Effector memory CD8-positive, alpha-beta T cell (primary cell): ENCODE measurements around the gene NELL1.

Experiments used
- ATAC-seq: fragments of 150-1000 bp; cut with Tn5 transposase; replicated peaks from 2 replicates; pipeline ENCODE4 v1.10.0; 2021; ENCODE audit warnings: mild to moderate bottlenecking, moderate library complexity
- DNase-seq, 3 experiments: peaks; one replicate each; pipeline ENCODE4 v3.0.0; 2021
- H3K27ac Mint-ChIP-seq, 2 donors: one replicate each; pipeline ENCODE4 v1.8.0; 2022; ENCODE audit warnings: mild to moderate bottlenecking in 2 of 2, mixed read lengths in 2 of 2, moderate library complexity in 2 of 2
- H3K27me3 Mint-ChIP-seq, 2 donors: one replicate each; pipeline ENCODE4 v1.8.0; 2022; ENCODE audit warnings: mixed read lengths in 2 of 2
- H3K36me3 Mint-ChIP-seq: one replicate; pipeline ENCODE4 v1.8.0; 2022; ENCODE audit warnings: mild to moderate bottlenecking, moderate library complexity, mixed read lengths; ENCODE audit not compliant: insufficient read depth
- H3K4me1 Mint-ChIP-seq, 2 donors: one replicate each; pipeline ENCODE4 v1.8.0; 2022; ENCODE audit warnings: low read depth in 2 of 2, mixed read lengths in 2 of 2
- H3K4me3 Mint-ChIP-seq, 2 donors: one replicate each; pipeline ENCODE4 v1.8.0; 2022; ENCODE audit warnings: mild to moderate bottlenecking in 2 of 2, mixed read lengths in 2 of 2, moderate library complexity in 2 of 2
- H3K9me3 Mint-ChIP-seq, 2 donors: one replicate each; pipeline ENCODE4 v1.8.0; 2022; ENCODE audit warnings: mixed read lengths in 2 of 2

The NELL1 gene

DNA sequence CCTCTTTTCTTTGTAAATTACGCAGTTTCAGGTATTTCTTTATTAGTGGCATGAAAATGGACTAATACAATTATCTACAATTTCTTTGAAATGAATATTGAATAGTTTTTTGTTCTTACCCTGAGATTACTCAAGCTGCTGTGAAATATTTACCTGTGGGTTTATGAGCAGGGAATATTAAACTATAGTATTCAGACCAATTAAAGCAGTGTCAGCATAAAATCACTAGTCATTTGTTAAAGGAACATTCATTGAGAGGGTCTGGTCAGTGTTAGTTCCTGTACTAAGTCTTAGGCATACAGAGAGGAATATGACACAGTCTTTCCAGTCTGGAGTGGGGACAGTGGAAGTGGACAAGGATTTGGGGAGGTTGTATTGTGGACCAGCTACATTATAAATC, 877.3 kb downstream of the NELL1 start:
- no peak overlapping the region for H3K27ac Mint-ChIP-seq
- H3K27me3 Mint-ChIP-seq = no peaks in the 10 kb centered on the region
- H3K4me3 Mint-ChIP-seq = no peak overlapping the region
- H3K4me1 Mint-ChIP-seq = no peaks in the 10 kb centered on the region
- H3K9me3 Mint-ChIP-seq = peaks cover 5 to 24% of the 10 kb centered on the region in 2 donors
- H3K36me3 Mint-ChIP-seq = peaks cover 2% of the 10 kb centered on the region
- DNase-seq (no peak), ATAC-seq (no peak)

DNA sequence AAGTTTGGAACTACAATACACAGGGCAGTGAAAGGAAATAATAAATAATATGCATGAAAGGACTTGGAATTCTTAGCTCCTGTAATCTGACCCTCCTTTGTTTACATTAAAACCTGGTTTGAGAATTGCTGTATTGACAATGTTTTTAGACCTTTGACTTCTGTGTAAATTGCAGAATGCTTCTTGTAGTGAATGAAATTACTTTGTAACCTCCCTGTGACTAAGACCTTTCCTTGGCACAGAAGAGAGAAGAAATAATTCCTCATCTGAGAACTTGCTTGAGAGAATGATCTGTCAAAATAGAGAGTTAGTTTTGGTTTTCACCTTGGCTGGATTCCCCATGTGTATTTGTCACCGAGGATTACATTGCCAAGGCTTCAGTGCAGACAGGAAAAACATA, 883.5 kb downstream of the NELL1 start:
- H3K9me3 Mint-ChIP-seq = peaks cover 5 to 13% of the 10 kb centered on the region in 2 donors
- H3K27ac Mint-ChIP-seq = no peak overlapping the region
- no peak for DNase-seq
- no peaks in the 10 kb centered on the region for H3K27me3 Mint-ChIP-seq
- no peak overlapping the region for H3K4me3 Mint-ChIP-seq
- no peak for ATAC-seq
- H3K4me1 Mint-ChIP-seq = no peaks in the 10 kb centered on the region
- no peaks in the 10 kb centered on the region for H3K36me3 Mint-ChIP-seq

- H3K27me3 Mint-ChIP-seq = no peaks in the 10 kb centered on the region
- no peak overlapping the region for H3K4me3 Mint-ChIP-seq
- no peaks in the 10 kb centered on the region for H3K36me3 Mint-ChIP-seq
- H3K27ac Mint-ChIP-seq = no peak overlapping the region
- H3K4me1 Mint-ChIP-seq = no peaks in the 10 kb centered on the region
- peaks cover 6 to 10% of the 10 kb centered on the region in 2 donors for H3K9me3 Mint-ChIP-seq
- DNase-seq (no peak), ATAC-seq (no peak)
Measured at GRCh38 chr11:21553795-21554194, 884.4 kb downstream of the NELL1 start.

GRCh38 chr11:21554284-21554683, 884.9 kb downstream of the NELL1 start:
- Mint-ChIP-seq H3K36me3 (no peaks in the 10 kb centered on the region), H3K9me3 (peaks cover 6 to 10% of the 10 kb centered on the region in 2 donors), H3K4me1 (no peaks in the 10 kb centered on the region), H3K27ac (no peak overlapping the region), H3K27me3 (no peaks in the 10 kb centered on the region), H3K4me3 (no peak overlapping the region)
- DNase-seq (no peak), ATAC-seq (no peak)

DNA sequence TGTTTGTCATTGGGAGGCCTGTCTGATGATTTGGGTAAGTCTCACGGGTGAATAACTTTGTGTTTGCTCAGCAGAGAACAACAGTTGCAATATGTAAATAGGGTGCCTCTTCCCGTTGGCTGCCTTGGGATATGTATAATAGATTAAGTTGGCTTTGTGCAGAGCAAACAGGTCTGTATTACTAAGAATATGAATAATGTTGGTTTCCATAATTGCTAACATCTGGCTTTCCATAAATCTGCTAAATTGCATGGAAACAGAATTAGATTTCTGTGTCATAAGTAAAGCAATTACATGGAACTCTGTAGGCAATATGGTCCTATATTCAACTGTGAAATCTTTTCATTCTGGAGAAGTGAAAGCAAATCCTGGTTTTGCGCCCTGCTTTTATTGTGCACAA, 887.5 kb downstream of the NELL1 start:
- H3K4me3 Mint-ChIP-seq = no peak overlapping the region
- no peaks in the 10 kb centered on the region for H3K36me3 Mint-ChIP-seq
- H3K4me1 Mint-ChIP-seq = no peaks in the 10 kb centered on the region
- peaks cover 10 to 14% of the 10 kb centered on the region in 2 donors for H3K9me3 Mint-ChIP-seq
- no peak for DNase-seq
- no peak overlapping the region for H3K27ac Mint-ChIP-seq
- H3K27me3 Mint-ChIP-seq = no peaks in the 10 kb centered on the region
- no peak for ATAC-seq

DNA sequence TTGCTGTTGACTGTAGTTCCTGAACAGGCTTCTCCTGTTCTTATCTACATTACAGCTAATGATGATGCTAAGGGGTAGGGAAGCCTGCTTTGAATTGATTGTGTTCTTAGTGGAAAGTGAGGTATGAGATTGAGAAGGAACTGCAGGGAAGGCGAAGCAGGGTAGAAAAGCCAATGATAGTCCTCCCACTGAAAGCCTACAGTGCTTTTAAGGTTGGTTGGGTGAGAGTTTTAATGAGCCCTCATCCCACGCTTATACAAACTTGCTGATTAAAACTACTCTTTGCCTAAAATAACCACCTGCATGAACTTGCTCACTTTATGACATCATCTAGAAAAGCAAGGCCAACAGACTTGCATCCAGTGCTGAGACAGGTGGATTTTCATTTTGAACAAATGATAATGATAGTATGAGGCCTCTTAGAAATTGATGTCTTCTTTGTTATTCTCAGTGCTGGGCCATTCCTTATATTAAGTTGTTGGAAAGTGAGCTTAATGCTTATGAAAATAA, 891.1 kb downstream of the NELL1 start:
- Mint-ChIP-seq H3K27me3 (no peaks in the 10 kb centered on the region), H3K4me3 (no peak overlapping the region), H3K27ac (no peak overlapping the region), H3K36me3 (no peaks in the 10 kb centered on the region), H3K4me1 (no peaks in the 10 kb centered on the region), H3K9me3 (peaks cover 14 to 22% of the 10 kb centered on the region in 2 donors)
- ATAC-seq = no peak
- DNase-seq = no peak

- no peaks in the 10 kb centered on the region for H3K27me3 Mint-ChIP-seq
- H3K27ac Mint-ChIP-seq = no peak overlapping the region
- no peak for ATAC-seq
- H3K36me3 Mint-ChIP-seq = no peaks in the 10 kb centered on the region
- H3K4me1 Mint-ChIP-seq = no peaks in the 10 kb centered on the region
- H3K9me3 Mint-ChIP-seq = peaks cover 14 to 22% of the 10 kb centered on the region in 2 donors
- no peak overlapping the region for H3K4me3 Mint-ChIP-seq
- no peak for DNase-seq
Measured at GRCh38 chr11:21561581-21561980, 892.2 kb downstream of the NELL1 start.

DNA sequence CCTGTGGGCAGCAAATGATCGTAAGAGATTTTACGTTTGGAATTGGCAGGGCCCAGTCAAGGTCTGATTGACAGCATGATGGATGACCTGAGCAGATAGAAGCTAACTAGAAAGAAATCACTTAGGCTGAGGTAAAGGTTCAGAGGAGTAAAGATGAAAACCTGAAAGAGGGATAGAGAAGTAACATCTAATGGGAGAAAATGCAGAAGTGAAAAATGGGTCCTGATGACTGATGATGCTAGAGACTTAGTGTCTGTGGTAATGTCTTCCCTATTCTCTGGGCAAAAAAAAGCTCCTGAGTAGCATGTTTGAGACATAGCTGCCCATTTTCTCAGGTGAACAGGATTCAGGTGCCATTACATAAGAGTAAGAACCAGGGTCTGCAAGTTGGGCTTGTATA, 894.7 kb downstream of the NELL1 start:
- peaks cover 13 to 22% of the 10 kb centered on the region in 2 donors for H3K9me3 Mint-ChIP-seq
- no peaks in the 10 kb centered on the region for H3K36me3 Mint-ChIP-seq
- ATAC-seq (no peak), DNase-seq (no peak)
- no peaks in the 10 kb centered on the region for H3K4me1 Mint-ChIP-seq
- H3K4me3 Mint-ChIP-seq = no peak overlapping the region
- H3K27me3 Mint-ChIP-seq = no peaks in the 10 kb centered on the region
- no peak overlapping the region for H3K27ac Mint-ChIP-seq

- no peaks in the 10 kb centered on the region for H3K36me3 Mint-ChIP-seq
- H3K4me3 Mint-ChIP-seq = no peak overlapping the region
- no peaks in the 10 kb centered on the region for H3K4me1 Mint-ChIP-seq
- H3K9me3 Mint-ChIP-seq = peaks cover 13 to 22% of the 10 kb centered on the region in 2 donors
- ATAC-seq = no peak
- DNase-seq = no peak
- no peaks in the 10 kb centered on the region for H3K27me3 Mint-ChIP-seq
- no peak overlapping the region for H3K27ac Mint-ChIP-seq
Measured at GRCh38 chr11:21564833-21565682, 895.7 kb downstream of the NELL1 start.

DNA sequence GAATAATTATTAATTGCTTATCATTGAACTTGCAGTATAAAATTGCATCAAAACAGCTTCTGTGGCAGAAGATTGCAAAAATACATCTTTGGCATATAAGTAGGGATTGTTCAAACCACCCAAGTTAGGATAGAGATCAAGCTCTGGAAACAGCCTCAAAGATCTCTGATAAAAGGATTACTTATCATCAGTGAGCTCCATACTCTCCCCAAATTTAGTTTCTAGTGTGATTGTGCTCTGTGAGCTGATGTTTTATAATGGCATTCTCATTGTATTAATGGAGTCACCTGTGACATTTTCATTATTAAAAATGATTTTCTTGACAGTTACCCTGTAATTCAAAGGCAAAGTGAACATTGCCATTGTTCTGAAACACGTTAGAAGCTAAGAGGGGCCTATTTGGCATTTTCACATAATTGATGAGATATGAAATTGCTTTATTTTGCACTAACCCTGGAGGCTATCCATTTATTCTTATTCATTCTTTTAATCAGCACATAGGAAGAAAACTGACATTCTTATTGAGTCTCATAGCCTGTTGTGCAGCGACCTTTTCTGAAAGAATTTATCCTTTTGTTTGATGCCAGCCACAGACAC, 897.2 kb downstream of the NELL1 start:
- no peak overlapping the region for H3K4me3 Mint-ChIP-seq
- H3K27ac Mint-ChIP-seq = no peak overlapping the region
- ATAC-seq (no peak), DNase-seq (no peak)
- no peaks in the 10 kb centered on the region for H3K27me3 Mint-ChIP-seq
- H3K36me3 Mint-ChIP-seq = no peaks in the 10 kb centered on the region
- H3K9me3 Mint-ChIP-seq = peaks cover 13 to 15% of the 10 kb centered on the region in 2 donors
- no peaks in the 10 kb centered on the region for H3K4me1 Mint-ChIP-seq

DNA sequence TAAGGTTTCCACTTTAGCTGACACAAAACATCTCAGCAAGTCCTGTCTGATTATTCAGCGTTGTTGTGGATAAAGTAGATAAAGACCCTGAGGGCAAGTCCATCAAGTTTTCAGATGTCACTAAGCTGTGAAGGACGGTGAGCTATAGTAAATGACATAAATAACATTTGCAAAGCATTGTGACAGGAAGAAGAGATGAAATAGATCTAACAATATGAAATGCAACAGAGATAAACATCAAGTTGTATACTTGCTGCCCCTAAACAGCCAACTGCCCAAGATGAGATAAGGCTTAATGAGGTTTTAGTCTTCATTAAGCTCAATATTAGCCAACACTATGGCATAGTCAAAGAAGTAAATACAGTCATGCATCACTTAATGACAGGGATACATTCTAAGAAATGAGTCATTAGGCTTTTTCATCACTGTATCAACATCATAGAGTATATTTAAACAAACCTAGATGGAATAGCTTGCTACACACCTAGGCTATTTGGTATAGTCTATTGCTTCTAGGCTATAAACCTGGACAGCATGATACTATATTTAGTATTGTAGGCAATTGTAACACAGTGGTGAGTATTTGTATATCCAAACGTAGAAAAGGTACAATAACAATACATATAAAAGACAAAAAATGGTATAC, 898.4 kb downstream of the NELL1 start:
- Mint-ChIP-seq H3K27ac (no peak overlapping the region), H3K9me3 (peaks cover 13 to 15% of the 10 kb centered on the region in 2 donors), H3K4me3 (no peak overlapping the region), H3K27me3 (no peaks in the 10 kb centered on the region), H3K4me1 (no peaks in the 10 kb centered on the region), H3K36me3 (no peaks in the 10 kb centered on the region)
- ATAC-seq (no peak), DNase-seq (no peak)

GRCh38 chr11:21572210-21572609, 902.8 kb downstream of the NELL1 start:
- H3K27me3 Mint-ChIP-seq = no peaks in the 10 kb centered on the region
- H3K4me3 Mint-ChIP-seq = no peak overlapping the region
- DNase-seq (no peak), ATAC-seq (no peak)
- no peaks in the 10 kb centered on the region for H3K36me3 Mint-ChIP-seq
- H3K27ac Mint-ChIP-seq = no peak overlapping the region
- peaks cover 0 to 4% of the 10 kb centered on the region in 2 donors for H3K9me3 Mint-ChIP-seq
- no peaks in the 10 kb centered on the region for H3K4me1 Mint-ChIP-seq

GRCh38 chr11:21582791-21583190, 913.4 kb downstream of the NELL1 start:
- ATAC-seq (no peak), DNase-seq (no peak)
- Mint-ChIP-seq H3K9me3 (peaks cover 8 to 26% of the 10 kb centered on the region in 2 donors), H3K27me3 (no peaks in the 10 kb centered on the region), H3K27ac (no peak overlapping the region), H3K4me3 (no peak overlapping the region), H3K36me3 (no peaks in the 10 kb centered on the region), H3K4me1 (no peaks in the 10 kb centered on the region)

- no peaks in the 10 kb centered on the region for H3K27me3 Mint-ChIP-seq
- peaks cover 3% of the 10 kb centered on the region for H3K36me3 Mint-ChIP-seq
- no peaks in the 10 kb centered on the region for H3K4me1 Mint-ChIP-seq
- DNase-seq (no peak), ATAC-seq (no peak)
- peaks cover 6 to 26% of the 10 kb centered on the region in 2 donors for H3K9me3 Mint-ChIP-seq
- H3K27ac Mint-ChIP-seq = no peak overlapping the region
- H3K4me3 Mint-ChIP-seq = no peak overlapping the region
Measured at GRCh38 chr11:21588754-21589153, 919.4 kb downstream of the NELL1 start.
